ENCODE results near the gene TGFA.

The TGFA gene

GRCh38 chr2:70525032-70525431, 28.6 kb downstream of the TGFA start:
- DNase-seq (ENCODE audit: low read depth in 1 of 2, low spot score in 1 of 2): no peak

GRCh38 chr2:70523996-70524965, 29.3 kb downstream of the TGFA start:
- no peak for DNase-seq (ENCODE audit: low read depth in 1 of 2, low spot score in 1 of 2)

GRCh38 chr2:70523672-70523995, 30.0 kb downstream of the TGFA start:
- DNase-seq (ENCODE audit: low read depth in 1 of 2, low spot score in 1 of 2): no peak

GRCh38 chr2:70522627-70523026, 31.0 kb downstream of the TGFA start:
- DNase-seq (ENCODE audit: low read depth in 1 of 2, low spot score in 1 of 2): no peak

GRCh38 chr2:70520825-70521224, 32.8 kb downstream of the TGFA start:
- no peak for DNase-seq (ENCODE audit: low read depth in 1 of 2, low spot score in 1 of 2)

- no peak for DNase-seq (ENCODE audit: low read depth in 1 of 2, low spot score in 1 of 2)
These were observed 34.2 kb downstream of the TGFA start for GRCh38 chr2:70519453-70519852.

- no peak for DNase-seq (ENCODE audit: low read depth in 1 of 2, low spot score in 1 of 2)
These were observed 35.1 kb downstream of the TGFA start for GRCh38 chr2:70518557-70518956.

- no peak for DNase-seq (ENCODE audit: low read depth in 1 of 2, low spot score in 1 of 2)
These were observed 35.8 kb downstream of the TGFA start for GRCh38 chr2:70517804-70518203.

- no peak for DNase-seq (ENCODE audit: low read depth in 1 of 2, low spot score in 1 of 2)
These were observed 37.0 kb downstream of the TGFA start for GRCh38 chr2:70516596-70516995.

- no peak for DNase-seq (ENCODE audit: low read depth in 1 of 2, low spot score in 1 of 2)
These were observed 37.7 kb downstream of the TGFA start for GRCh38 chr2:70515938-70516337.

GRCh38 chr2:70514612-70515055, 39.0 kb downstream of the TGFA start:
- no peak for DNase-seq (ENCODE audit: low read depth in 1 of 2, low spot score in 1 of 2)

GRCh38 chr2:70513738-70514137, 39.9 kb downstream of the TGFA start:
- no peak for DNase-seq (ENCODE audit: low read depth in 1 of 2, low spot score in 1 of 2)

GRCh38 chr2:70511971-70512729, 41.5 kb downstream of the TGFA start:
- no peak for DNase-seq (ENCODE audit: low read depth in 1 of 2, low spot score in 1 of 2)

GRCh38 chr2:70510313-70510712, 43.3 kb downstream of the TGFA start:
- no peak for DNase-seq (ENCODE audit: low read depth in 1 of 2, low spot score in 1 of 2)

GRCh38 chr2:70509565-70509964, 44.1 kb downstream of the TGFA start:
- no peak for DNase-seq (ENCODE audit: low read depth in 1 of 2, low spot score in 1 of 2)

- DNase-seq (ENCODE audit: low read depth in 1 of 2, low spot score in 1 of 2): no peak
These were observed 44.7 kb downstream of the TGFA start for GRCh38 chr2:70508711-70509462.

- no peak for DNase-seq (ENCODE audit: low read depth in 1 of 2, low spot score in 1 of 2)
These were observed 47.8 kb downstream of the TGFA start for GRCh38 chr2:70505613-70506391.

- DNase-seq (ENCODE audit: low read depth in 1 of 2, low spot score in 1 of 2): no peak
These were observed 48.9 kb downstream of the TGFA start for GRCh38 chr2:70504750-70505149.

- DNase-seq (ENCODE audit: low read depth in 1 of 2, low spot score in 1 of 2): no peak
These were observed 49.7 kb downstream of the TGFA start for GRCh38 chr2:70503896-70504295.

GRCh38 chr2:70501728-70502127, 51.9 kb downstream of the TGFA start:
- DNase-seq (ENCODE audit: low read depth in 1 of 2, low spot score in 1 of 2): no peak

- no peak for DNase-seq (ENCODE audit: low read depth in 1 of 2, low spot score in 1 of 2)
These were observed 52.4 kb downstream of the TGFA start for GRCh38 chr2:70501215-70501614.

Data from stimulated activated CD4-positive, alpha-beta T cell treated with anti-CD3 and anti-CD28 coated beads, Interleukin-15, amount 100 ng/mL, for 1 hour (primary cell).